ENCODE results near the gene BUD23. TPM values are rescaled to one million over a fixed set of nuclear protein-coding genes. Genes with fewer than 3 reads are reported as not detected.
"Not testable (repeated sequence)": the region's sequence is repeated elsewhere in the genome, so short reads cannot be mapped to it uniquely, and the experiment has no call there.

The BUD23 gene
- total and polyA plus RNA-seq, 2 experiments from 2014 or later: 36.2 to 98.5 TPM

DNA sequence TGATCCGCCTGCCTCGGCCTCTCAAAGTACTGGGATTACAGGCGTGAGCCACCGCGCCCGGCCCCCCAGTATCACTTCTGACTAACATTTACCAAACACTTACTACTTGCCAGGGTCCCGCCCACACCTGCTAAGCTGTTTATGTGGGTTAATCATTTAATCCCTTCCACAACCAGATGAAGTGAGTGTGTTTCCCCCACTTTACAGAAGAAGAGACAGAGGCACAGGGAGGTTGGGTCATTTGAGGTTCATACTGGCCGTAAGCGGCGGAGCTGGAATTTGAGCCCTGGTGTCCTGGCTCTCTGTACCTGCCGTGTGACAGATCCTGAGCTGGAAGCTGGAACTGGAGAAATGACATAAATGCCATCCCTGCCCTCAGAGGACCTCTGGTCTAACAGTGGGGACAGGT, 30.9 kb upstream of the BUD23 start:
- no peak overlapping the region for H3K4me3 ChIP-seq
- no peak overlapping the region for H3K27ac ChIP-seq
- H3K27me3 ChIP-seq (replicated peaks; ENCODE audit: insufficient read depth): peaks cover 7% of the 10 kb centered on the region
- 70 to 77% methylated on average over 11 of the region's 11 CpGs for WGBS, 2 experiments (ENCODE audit: low coverage in 1 of 2, low lambda C conversion rate in 2 of 2, missing lambda C conversion rate in 2 of 2)
- H3F3A ChIP-seq (ENCODE audit: insufficient read depth): no peaks in the 10 kb centered on the region
- H4K20me1 ChIP-seq (ENCODE audit: insufficient read depth): no peaks in the 10 kb centered on the region
- H3K4me2 ChIP-seq (ENCODE audit: unreplicated experiment): no peak overlapping the region
- no peaks in the 10 kb centered on the region for H3K36me3 ChIP-seq (ENCODE audit: low read depth)
- H3K9me2 ChIP-seq (ENCODE audit: insufficient read depth): no peaks in the 10 kb centered on the region
- no peaks in the 10 kb centered on the region for H3K79me2 ChIP-seq (ENCODE audit: insufficient read depth)
- DNase-seq: no peak
- TF ChIP-seq EZH2phosphoT487 (IDR thresholded peaks at IDR 0.05; ENCODE audit: insufficient read depth, low read depth): no peak
- TF ChIP-seq EZH2 (IDR thresholded peaks at IDR 0.05; ENCODE audit: insufficient read depth, poor library complexity, severe bottlenecking): no peak
- H3K9ac ChIP-seq: no peak overlapping the region
- H2AFZ ChIP-seq: no peak overlapping the region
- in situ Hi-C loops (cut with MboI): no loop called here
- no peaks in the 10 kb centered on the region for H3K4me1 ChIP-seq (ENCODE audit: insufficient read depth)
- no peaks in the 10 kb centered on the region for H3K9me3 ChIP-seq (ENCODE audit: low read depth)

GRCh38 chr7:73655309-73655708, 28.1 kb upstream of the BUD23 start:
- H3K27me3 ChIP-seq (replicated peaks; ENCODE audit: insufficient read depth); H3K36me3 ChIP-seq (ENCODE audit: low read depth); H3K9ac ChIP-seq; DNase-seq; H3F3A ChIP-seq (ENCODE audit: insufficient read depth); H3K4me1 ChIP-seq (ENCODE audit: insufficient read depth); H3K4me2 ChIP-seq (ENCODE audit: unreplicated experiment); H3K79me2 ChIP-seq (ENCODE audit: insufficient read depth); H3K4me3 ChIP-seq; in situ Hi-C loops (cut with MboI); H2AFZ ChIP-seq; H3K9me3 ChIP-seq (ENCODE audit: low read depth); H3K9me2 ChIP-seq (ENCODE audit: insufficient read depth); H4K20me1 ChIP-seq (ENCODE audit: insufficient read depth); H3K27ac ChIP-seq: not testable (repeated sequence)
- 57 to 70% methylated on average over 4 of the region's 4 CpGs for WGBS, 2 experiments (ENCODE audit: low coverage in 1 of 2, low lambda C conversion rate in 2 of 2, missing lambda C conversion rate in 2 of 2)

DNA sequence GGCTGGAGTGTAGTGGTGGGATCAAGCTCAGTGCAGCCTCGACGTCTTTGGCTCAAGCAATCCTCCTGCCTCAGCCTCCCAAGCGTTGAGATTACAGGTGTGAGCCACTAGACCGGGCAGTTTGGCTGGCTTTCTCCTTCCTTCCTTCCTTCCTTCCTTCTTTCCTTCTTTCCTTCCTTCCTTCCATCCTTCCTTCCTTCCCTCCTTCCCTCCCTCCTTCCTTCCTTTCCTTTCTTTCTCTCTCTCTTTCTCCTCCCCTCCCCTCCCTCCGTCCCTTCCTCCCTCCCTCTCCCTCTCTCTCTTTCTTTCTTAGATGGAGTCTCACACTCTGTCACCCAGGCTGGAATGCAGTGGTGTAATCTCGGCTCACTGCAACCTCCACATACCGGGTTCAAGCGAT, 23.4 kb upstream of the BUD23 start:
- 70 to 71% methylated on average over 6 to 8 of the region's 8 CpGs for WGBS, 2 experiments (ENCODE audit: low coverage in 1 of 2, low lambda C conversion rate in 2 of 2, missing lambda C conversion rate in 2 of 2)

DNA sequence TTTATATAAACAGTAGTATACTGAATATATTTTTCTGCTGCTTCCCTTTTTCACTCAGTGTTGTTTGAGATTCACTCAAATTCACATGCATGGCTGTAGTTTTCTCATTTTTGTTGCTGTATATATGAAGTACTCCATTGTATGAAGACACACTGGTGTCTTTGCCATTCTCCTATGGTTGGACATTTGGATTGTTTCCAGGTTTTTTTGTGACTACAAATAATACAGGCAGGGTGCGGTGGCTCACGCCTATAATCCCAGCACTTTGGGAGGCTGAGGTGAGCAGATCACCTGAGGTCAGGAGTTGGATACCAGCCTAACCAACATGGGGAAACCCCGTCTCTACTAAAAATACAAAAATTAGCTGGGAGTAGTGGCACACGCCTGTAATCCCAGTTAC, 22.8 kb upstream of the BUD23 start:
- H3K9ac ChIP-seq; H3K36me3 ChIP-seq (ENCODE audit: low read depth); H3K9me3 ChIP-seq (ENCODE audit: low read depth); in situ Hi-C loops (cut with MboI); H3K27ac ChIP-seq; DNase-seq; H3K4me3 ChIP-seq; H3K4me1 ChIP-seq (ENCODE audit: insufficient read depth); H2AFZ ChIP-seq; H3F3A ChIP-seq (ENCODE audit: insufficient read depth); H4K20me1 ChIP-seq (ENCODE audit: insufficient read depth); H3K79me2 ChIP-seq (ENCODE audit: insufficient read depth); H3K9me2 ChIP-seq (ENCODE audit: insufficient read depth); H3K27me3 ChIP-seq (replicated peaks; ENCODE audit: insufficient read depth); H3K4me2 ChIP-seq (ENCODE audit: unreplicated experiment): not testable (repeated sequence)
- 83 to 87% methylated on average over 4 of the region's 4 CpGs for WGBS, 2 experiments (ENCODE audit: low coverage in 1 of 2, low lambda C conversion rate in 2 of 2, missing lambda C conversion rate in 2 of 2)

More for the DNA sequence above, 23.4 kb upstream of the BUD23 start:
- no peaks in the 10 kb centered on the region for H3K4me1 ChIP-seq (ENCODE audit: insufficient read depth)
- no peaks in the 10 kb centered on the region; the same call in 1 of the 2 replicates for H3K27me3 ChIP-seq (replicated peaks; ENCODE audit: insufficient read depth)
- no peaks in the 10 kb centered on the region for H3K36me3 ChIP-seq (ENCODE audit: low read depth)
- no peak overlapping the region for H3K4me2 ChIP-seq (ENCODE audit: unreplicated experiment)
- no peak for DNase-seq
- H3F3A ChIP-seq (ENCODE audit: insufficient read depth): no peaks in the 10 kb centered on the region
- H3K79me2 ChIP-seq (ENCODE audit: insufficient read depth): no peaks in the 10 kb centered on the region
- TF ChIP-seq EZH2phosphoT487 (IDR thresholded peaks at IDR 0.05; ENCODE audit: insufficient read depth, low read depth): no peak
- TF ChIP-seq EZH2 (IDR thresholded peaks at IDR 0.05; ENCODE audit: insufficient read depth, poor library complexity, severe bottlenecking): no peak
- no peak overlapping the region for H3K27ac ChIP-seq
- H3K9me2 ChIP-seq (ENCODE audit: insufficient read depth): no peaks in the 10 kb centered on the region
- H3K9me3 ChIP-seq (ENCODE audit: low read depth): no peaks in the 10 kb centered on the region
- H3K4me3 ChIP-seq: no peak overlapping the region
- no peak overlapping the region for H3K9ac ChIP-seq
- H2AFZ ChIP-seq: no peak overlapping the region
- H4K20me1 ChIP-seq (ENCODE audit: insufficient read depth): no peaks in the 10 kb centered on the region
- in situ Hi-C loops (cut with MboI): no loop called here

DNA sequence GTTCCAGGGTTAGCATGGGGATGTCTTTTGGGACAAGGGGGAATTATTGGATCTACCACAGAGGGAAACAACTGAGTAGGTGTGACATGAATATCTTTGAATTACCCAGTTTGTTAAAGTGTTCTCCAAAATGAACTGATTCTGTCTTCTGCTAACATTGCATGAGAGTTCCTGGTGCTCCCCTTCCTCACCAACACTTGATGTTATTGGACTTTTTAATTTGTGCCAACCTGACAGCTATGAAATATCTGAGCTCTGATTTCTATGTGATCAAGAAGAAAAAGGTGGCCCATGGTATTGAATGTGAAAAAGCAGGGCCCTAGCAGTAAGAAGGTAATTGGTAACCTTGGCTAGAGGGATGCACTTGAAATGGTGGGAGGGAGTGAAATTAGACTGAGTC, 20.4 kb upstream of the BUD23 start:
- no peaks in the 10 kb centered on the region for H3K9me3 ChIP-seq (ENCODE audit: low read depth)
- in situ Hi-C loops (cut with MboI): no loop called here

More for the DNA sequence above, 20.4 kb upstream of the BUD23 start:
- Histone ChIP-seq H3K4me1 (ENCODE audit: insufficient read depth) (no peaks in the 10 kb centered on the region), H3K27ac (no peak overlapping the region), H2AFZ (no peak overlapping the region), H4K20me1 (ENCODE audit: insufficient read depth) (no peaks in the 10 kb centered on the region), H3K9ac (no peak overlapping the region), H3K27me3 (replicated peaks; ENCODE audit: insufficient read depth) (no peaks in the 10 kb centered on the region; the same call in 1 of the 2 replicates), H3K4me3 (no peak overlapping the region), H3K79me2 (ENCODE audit: insufficient read depth) (no peaks in the 10 kb centered on the region), H3K36me3 (ENCODE audit: low read depth) (no peaks in the 10 kb centered on the region), H3F3A (ENCODE audit: insufficient read depth) (no peaks in the 10 kb centered on the region), H3K4me2 (ENCODE audit: unreplicated experiment) (no peak overlapping the region), H3K9me2 (ENCODE audit: insufficient read depth) (no peaks in the 10 kb centered on the region)
- no peak for TF ChIP-seq EZH2phosphoT487 (IDR thresholded peaks at IDR 0.05; ENCODE audit: insufficient read depth, low read depth)
- no peak for TF ChIP-seq EZH2 (IDR thresholded peaks at IDR 0.05; ENCODE audit: insufficient read depth, poor library complexity, severe bottlenecking)
- no peak for DNase-seq

Data from GM23248 (cell line).